Measurements from ENCODE around the gene TAF4B. TPM values are rescaled to one million over a fixed set of nuclear protein-coding genes. Genes with fewer than 3 reads are reported as not detected.

Gene TAF4B
- total and polyA plus RNA-seq, 7 donors: 2.0 to 8.3 (median 2.9) TPM

DNA sequence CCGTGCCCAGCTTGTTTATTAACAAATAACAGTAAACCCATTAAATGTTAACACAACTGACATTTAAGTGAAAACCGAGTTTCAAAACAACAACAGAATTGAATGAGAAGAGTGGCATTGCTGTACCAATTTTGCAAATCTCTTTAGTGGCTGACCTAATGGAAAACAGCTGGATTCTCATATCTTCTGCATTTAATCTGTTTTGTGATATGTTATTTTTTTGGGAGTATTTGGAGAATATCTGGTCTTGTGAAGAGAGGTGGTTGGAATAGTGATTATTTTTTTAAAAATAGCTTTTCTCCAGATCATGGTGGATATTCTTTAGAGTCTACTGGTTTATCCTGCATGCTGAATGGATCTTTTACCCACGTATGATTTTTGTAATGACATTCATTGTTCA lies 51.1 kb downstream of the TAF4B start:
- TF ChIP-seq, protein P1, sequence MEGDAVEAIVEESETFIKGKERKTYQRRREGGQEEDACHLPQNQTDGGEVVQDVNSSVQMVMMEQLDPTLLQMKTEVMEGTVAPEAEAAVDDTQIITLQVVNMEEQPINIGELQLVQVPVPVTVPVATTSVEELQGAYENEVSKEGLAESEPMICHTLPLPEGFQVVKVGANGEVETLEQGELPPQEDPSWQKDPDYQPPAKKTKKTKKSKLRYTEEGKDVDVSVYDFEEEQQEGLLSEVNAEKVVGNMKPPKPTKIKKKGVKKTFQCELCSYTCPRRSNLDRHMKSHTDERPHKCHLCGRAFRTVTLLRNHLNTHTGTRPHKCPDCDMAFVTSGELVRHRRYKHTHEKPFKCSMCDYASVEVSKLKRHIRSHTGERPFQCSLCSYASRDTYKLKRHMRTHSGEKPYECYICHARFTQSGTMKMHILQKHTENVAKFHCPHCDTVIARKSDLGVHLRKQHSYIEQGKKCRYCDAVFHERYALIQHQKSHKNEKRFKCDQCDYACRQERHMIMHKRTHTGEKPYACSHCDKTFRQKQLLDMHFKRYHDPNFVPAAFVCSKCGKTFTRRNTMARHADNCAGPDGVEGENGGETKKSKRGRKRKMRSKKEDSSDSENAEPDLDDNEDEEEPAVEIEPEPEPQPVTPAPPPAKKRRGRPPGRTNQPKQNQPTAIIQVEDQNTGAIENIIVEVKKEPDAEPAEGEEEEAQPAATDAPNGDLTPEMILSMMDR (IDR thresholded peaks at IDR 0.05): no peak
- no peak for ATAC-seq
- no peak overlapping the region for H3K27ac ChIP-seq
- H3K36me3 ChIP-seq (ENCODE audit: insufficient read depth in 1 of 2, low read depth in 1 of 2): peaks cover 3 to 36% of the 10 kb centered on the region in 2 donors
- no peak overlapping the region for H3K4me3 ChIP-seq
- WGBS, 3 donors: 84 to 91% (median 89%) methylated on average over 3 of the region's 3 CpGs
- DNase-seq: no peak
- intact Hi-C loops (cut with DNase I): no loop called here
- peaks cover 3% of the 10 kb centered on the region for H3K9me3 ChIP-seq
- no peaks in the 10 kb centered on the region for H3K4me1 ChIP-seq
- H3K27me3 ChIP-seq (ENCODE audit: insufficient read depth in 3 of 3, low read length in 2 of 3): no peaks in the 10 kb centered on the region

DNA sequence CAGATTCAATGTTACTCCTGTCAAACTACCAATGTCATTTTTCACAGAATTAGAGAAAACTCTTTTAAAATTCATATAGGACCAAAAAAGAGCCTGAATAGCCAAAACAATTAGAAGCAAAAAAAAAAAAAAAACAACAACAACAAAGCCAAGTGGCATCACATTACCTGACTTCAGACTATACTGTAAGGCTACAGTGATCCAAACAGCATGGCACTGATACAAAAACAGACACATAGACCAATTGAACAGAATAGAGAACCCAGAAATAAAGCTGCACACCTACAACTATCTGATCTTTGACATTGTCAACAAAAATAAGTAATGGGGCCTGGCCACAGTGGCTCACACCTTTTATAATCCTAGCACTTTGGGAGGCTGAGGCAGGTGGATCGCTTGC lies 53.2 kb downstream of the TAF4B start:
- TF ChIP-seq, protein P1 (IDR thresholded peaks at IDR 0.05): no peak
- no peak for ATAC-seq
- Histone ChIP-seq H3K4me1 (no peaks in the 10 kb centered on the region), H3K36me3 (ENCODE audit: insufficient read depth in 1 of 2, low read depth in 1 of 2) (peaks cover 0 to 50% of the 10 kb centered on the region in 2 donors), H3K9me3 (peaks cover 3% of the 10 kb centered on the region), H3K4me3 (no peak overlapping the region), H3K27ac (no peak overlapping the region), H3K27me3 (ENCODE audit: insufficient read depth in 3 of 3, low read length in 2 of 3) (no peaks in the 10 kb centered on the region)
- WGBS, 3 donors: 98 to 100% (median 100%) methylated on average over 1 of the region's 1 CpG
- intact Hi-C loops (cut with DNase I): no loop called here
- DNase-seq: no peak

DNA sequence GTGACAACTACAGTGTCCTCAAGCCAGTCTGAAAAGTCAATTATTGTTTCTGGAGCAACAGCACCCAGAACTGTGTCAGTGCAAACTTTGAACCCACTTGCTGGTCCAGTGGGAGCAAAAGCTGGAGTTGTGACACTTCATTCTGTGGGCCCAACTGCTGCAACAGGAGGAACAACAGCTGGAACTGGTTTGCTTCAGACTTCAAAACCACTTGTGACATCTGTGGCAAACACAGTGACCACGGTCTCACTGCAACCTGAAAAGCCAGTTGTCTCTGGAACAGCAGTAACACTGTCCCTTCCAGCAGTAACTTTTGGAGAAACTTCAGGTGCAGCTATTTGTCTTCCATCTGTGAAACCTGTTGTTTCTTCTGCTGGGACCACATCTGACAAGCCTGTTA lies 59.8 kb downstream of the TAF4B start:
- Histone ChIP-seq H3K27me3 (ENCODE audit: insufficient read depth in 3 of 3, low read length in 2 of 3) (no peaks in the 10 kb centered on the region), H3K4me1 (no peaks in the 10 kb centered on the region), H3K9me3 (no peaks in the 10 kb centered on the region), H3K27ac (no peak overlapping the region), H3K4me3 (no peak overlapping the region), H3K36me3 (ENCODE audit: insufficient read depth in 1 of 2, low read depth in 1 of 2) (peaks cover 0 to 53% of the 10 kb centered on the region in 2 donors)
- intact Hi-C loops (cut with DNase I): no loop called here
- WGBS, 3 donors: 36 to 68% (median 46%) methylated on average over 1 of the region's 1 CpG
- ATAC-seq: no peak
- TF ChIP-seq, protein P1 (IDR thresholded peaks at IDR 0.05): no peak
- no peak for DNase-seq

DNA sequence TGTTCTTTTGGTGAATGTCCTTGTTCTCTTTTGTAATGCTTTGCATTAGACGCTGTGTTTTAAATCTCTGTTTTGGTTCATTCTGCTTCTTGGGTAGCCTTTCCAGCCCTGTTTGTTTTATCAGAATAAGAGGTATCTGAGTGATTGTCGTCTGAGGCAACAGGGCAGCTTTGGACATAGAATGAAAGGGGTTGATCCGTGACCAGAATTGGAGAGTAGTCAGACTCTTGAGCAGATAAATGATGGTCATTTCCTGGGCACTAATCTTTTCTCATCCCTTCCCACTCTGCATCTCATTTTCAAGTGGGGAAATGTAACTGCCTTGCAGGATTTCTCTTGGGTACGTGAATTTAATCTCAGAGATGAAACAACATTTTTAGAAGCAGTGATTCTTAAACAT lies 61.4 kb downstream of the TAF4B start:
- no peaks in the 10 kb centered on the region for H3K4me1 ChIP-seq
- no peaks in the 10 kb centered on the region for H3K9me3 ChIP-seq
- no peak for DNase-seq
- H3K27me3 ChIP-seq (ENCODE audit: insufficient read depth in 3 of 3, low read length in 2 of 3): no peaks in the 10 kb centered on the region
- no peak overlapping the region for H3K4me3 ChIP-seq
- H3K36me3 ChIP-seq (ENCODE audit: insufficient read depth in 1 of 2, low read depth in 1 of 2): peaks cover 0 to 42% of the 10 kb centered on the region in 2 donors
- TF ChIP-seq, protein P1 (IDR thresholded peaks at IDR 0.05): no peak
- H3K27ac ChIP-seq: no peak overlapping the region
- intact Hi-C loops (cut with DNase I): no loop called here
- 84 to 87% (median 86%) methylated on average over 4 of the region's 4 CpGs for WGBS, 3 donors
- no peak for ATAC-seq

DNA sequence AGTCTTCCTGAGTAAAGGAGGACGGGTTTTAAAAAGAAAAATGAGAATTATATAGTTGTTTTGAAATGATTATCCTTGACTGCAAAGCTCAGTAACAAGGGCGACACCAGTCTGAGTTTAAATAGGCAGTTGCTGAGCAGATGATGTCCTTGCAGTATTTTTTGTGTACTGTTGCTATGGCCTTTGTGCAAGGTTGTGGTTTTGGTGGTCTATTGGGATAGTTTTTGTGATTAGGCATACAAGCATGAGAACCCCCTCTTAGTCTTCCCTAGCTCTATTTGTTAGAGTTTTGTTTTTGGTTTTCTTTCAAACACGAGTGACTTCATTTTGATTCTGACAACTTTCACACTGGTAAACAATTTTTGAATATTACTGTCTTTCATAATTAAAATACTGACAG lies 64.1 kb downstream of the TAF4B start:
- WGBS, 3 donors: 86 to 93% (median 87%) methylated on average over 3 of the region's 3 CpGs
- DNase-seq: no peak
- Histone ChIP-seq H3K27ac (no peak overlapping the region), H3K9me3 (no peaks in the 10 kb centered on the region), H3K4me1 (no peaks in the 10 kb centered on the region), H3K36me3 (ENCODE audit: insufficient read depth in 1 of 2, low read depth in 1 of 2) (peaks cover 0 to 35% of the 10 kb centered on the region in 2 donors), H3K4me3 (no peak overlapping the region), H3K27me3 (ENCODE audit: insufficient read depth in 3 of 3, low read length in 2 of 3) (no peaks in the 10 kb centered on the region)
- TF ChIP-seq, protein P1 (IDR thresholded peaks at IDR 0.05): no peak
- no peak for ATAC-seq
- intact Hi-C loops (cut with DNase I): no loop called here

Data from psoas muscle (tissue), 8 donors.